GM18867 (cell line): ENCODE results near the gene MGMT.

ENCODE experiments used
- ATAC-seq: cut with Tn5 transposase; IDR thresholded peaks from one replicate; pipeline ENCODE4 v1.9.1; 2021; ENCODE audit warnings: mild to moderate bottlenecking, moderate library complexity; ENCODE audit not compliant: unreplicated experiment

Gene MGMT

GRCh38 chr10:129538236-129538635, 71.2 kb downstream of the MGMT start:
- ATAC-seq: no peak

- no peak for ATAC-seq
Measured at GRCh38 chr10:129541200-129541599, 74.2 kb downstream of the MGMT start.

- ATAC-seq: no peak
Measured at GRCh38 chr10:129541748-129542487, 74.9 kb downstream of the MGMT start.

GRCh38 chr10:129542589-129542988, 75.5 kb downstream of the MGMT start:
- no peak for ATAC-seq

- no peak for ATAC-seq
Measured at GRCh38 chr10:129544205-129545202, 77.5 kb downstream of the MGMT start.

- ATAC-seq: no peak
Measured at GRCh38 chr10:129545261-129545660, 78.2 kb downstream of the MGMT start.

GRCh38 chr10:129546106-129546505, 79.1 kb downstream of the MGMT start:
- no peak for ATAC-seq

- no peak for ATAC-seq
Measured at GRCh38 chr10:129547608-129548007, 80.6 kb downstream of the MGMT start.

GRCh38 chr10:129548600-129548999, 81.6 kb downstream of the MGMT start:
- no peak for ATAC-seq

- no peak for ATAC-seq
Measured at GRCh38 chr10:129550076-129550475, 83.0 kb downstream of the MGMT start.

- ATAC-seq: no peak
Measured at GRCh38 chr10:129550658-129551057, 83.6 kb downstream of the MGMT start.

GRCh38 chr10:129552119-129552518, 85.1 kb downstream of the MGMT start:
- peak; percentile 49 for ATAC-seq

- ATAC-seq: no peak
Measured at GRCh38 chr10:129553928-129554327, 86.9 kb downstream of the MGMT start.

GRCh38 chr10:129556316-129556715, 89.3 kb downstream of the MGMT start:
- ATAC-seq: no peak

- ATAC-seq: no peak
Measured at GRCh38 chr10:129560361-129560760, 93.3 kb downstream of the MGMT start.

GRCh38 chr10:129562487-129562886, 95.4 kb downstream of the MGMT start:
- ATAC-seq: no peak

- no peak for ATAC-seq
Measured at GRCh38 chr10:129564923-129565322, 97.9 kb downstream of the MGMT start.

GRCh38 chr10:129568583-129569344, 101.7 kb downstream of the MGMT start:
- ATAC-seq: no peak

GRCh38 chr10:129570185-129570584, 103.1 kb downstream of the MGMT start:
- ATAC-seq: no peak

GRCh38 chr10:129579228-129579627, 112.2 kb downstream of the MGMT start:
- no peak for ATAC-seq

- ATAC-seq: no peak
Measured at GRCh38 chr10:129580010-129580409, 113.0 kb downstream of the MGMT start.
